ENCODE measurements around the gene CT45A7.
"Not testable (repeated sequence)": the region's sequence is repeated elsewhere in the genome, so short reads cannot be mapped to it uniquely, and the experiment has no call there.

Gene CT45A7

GRCh38 chrX:135837180-135837579 lies at the start of gene CT45A7:
Gene CT45A7, minus strand, starts transcription at chrX:135837280. Its CDS starts 3,747 bp downstream, at chrX:135833533.
- DNase-seq = not testable (repeated sequence)

GRCh38 chrX:135882741-135883140 lies 45.7 kb upstream of the CT45A7 start:
- DNase-seq = not testable (repeated sequence)

GRCh38 chrX:135871712-135872111 lies 34.6 kb upstream of the CT45A7 start, which contains the start of gene CT45A9:
Gene CT45A9, minus strand, starts transcription at chrX:135871812. Its CDS starts 3,751 bp downstream, at chrX:135868061.
- not testable (repeated sequence) for DNase-seq

- DNase-seq = not testable (repeated sequence)
Measured at GRCh38 chrX:135854438-135854837, 17.4 kb upstream of the CT45A7 start, which contains the start of gene CT45A8. Gene CT45A8, minus strand, starts transcription at chrX:135854538. Its CDS starts 3,755 bp downstream, at chrX:135850783.

- DNase-seq = not testable (repeated sequence)
Measured at GRCh38 chrX:135819912-135820311, 17.2 kb downstream of the CT45A7 start, which contains the start of gene CT45A2. Gene CT45A2, minus strand, starts transcription at chrX:135820012. Its CDS starts 3,747 bp downstream, at chrX:135816265.

- not testable (repeated sequence) for DNase-seq
Measured at GRCh38 chrX:135802687-135803086, 34.4 kb downstream of the CT45A7 start, which contains the start of gene CT45A6. Gene CT45A6, minus strand, starts transcription at chrX:135802787. Its CDS starts 3,794 bp downstream, at chrX:135798993.

- DNase-seq = not testable (repeated sequence)
Measured at GRCh38 chrX:135785403-135785802, 51.7 kb downstream of the CT45A7 start, which contains the start of gene CT45A5. Gene CT45A5, minus strand, starts transcription at chrX:135785503. Its CDS starts 3,774 bp downstream, at chrX:135781729.
